ENCODE data around the gene STX10. TPM values are rescaled to one million over a fixed set of nuclear protein-coding genes. Genes with fewer than 3 reads are reported as not detected.

The STX10 gene
- total RNA-seq, 1 experiment from 2014 or later, result 56.9 TPM

- Mint-ChIP-seq H3K4me3 (no peak overlapping the region), H3K27ac (no peak overlapping the region), H3K36me3 (no peaks in the 10 kb centered on the region; the same call in none of the 2 replicates), H3K9me3 (no peaks in the 10 kb centered on the region), H3K27me3 (ENCODE audit: low read depth) (no peaks in the 10 kb centered on the region), H3K4me1 (peaks cover 9% of the 10 kb centered on the region; the same call in 1 of the 2 replicates)
- TF ChIP-seq, protein P1, sequence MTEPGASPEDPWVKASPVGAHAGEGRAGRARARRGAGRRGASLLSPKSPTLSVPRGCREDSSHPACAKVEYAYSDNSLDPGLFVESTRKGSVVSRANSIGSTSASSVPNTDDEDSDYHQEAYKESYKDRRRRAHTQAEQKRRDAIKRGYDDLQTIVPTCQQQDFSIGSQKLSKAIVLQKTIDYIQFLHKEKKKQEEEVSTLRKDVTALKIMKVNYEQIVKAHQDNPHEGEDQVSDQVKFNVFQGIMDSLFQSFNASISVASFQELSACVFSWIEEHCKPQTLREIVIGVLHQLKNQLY (CRISPR knock-in tag; IDR thresholded peaks at IDR 0.05), result no peak
- TF ChIP-seq MAX (CRISPR knock-in tag; IDR thresholded peaks at IDR 0.05) (no peak), STAT6 (CRISPR knock-in tag; conservative IDR thresholded peaks at IDR 0.05; ENCODE audit: low read depth) (no peak), ATF2 (CRISPR knock-in tag; IDR thresholded peaks at IDR 0.05; ENCODE audit: borderline replicate concordance, low read depth) (no peak), ZNF121 (CRISPR knock-in tag; IDR thresholded peaks at IDR 0.05) (no peak), ZNF138 (CRISPR knock-in tag; conservative IDR thresholded peaks at IDR 0.05) (no peak), ZNF416 (CRISPR knock-in tag; IDR thresholded peaks at IDR 0.05) (no peak), FOXP4 (CRISPR knock-in tag; IDR thresholded peaks at IDR 0.05) (no peak), ZNF281 (CRISPR knock-in tag; IDR thresholded peaks at IDR 0.05) (no peak)
- ChIA-PET CTCF (interaction anchor here (0.5 to 2.5 kb wide), 3 partner anchors 19 to 403 kb away, joined by 3 to 16 read pairs (median 5); partner anchors contain the start of genes IER2 and STX10), POLR2A (interaction anchor here (0.6 kb wide), 1 partner anchor 24 kb away, joined by 3 read pairs; no protein-coding TSS in a partner anchor)
- ATAC-seq, result no peak
- DNase-seq (ENCODE audit: low spot score), result no peak
Measured at GRCh38 chr19:13176345-13176744, 26.2 kb upstream of the STX10 start.

GRCh38 chr19:13173139-13173737 lies 23.1 kb upstream of the STX10 start:
- H3K27ac Mint-ChIP-seq, result 0 out of 2 replicates have a peak overlapping the region, but pooled peaks have one; percentile 43
- H3K4me1 Mint-ChIP-seq, result peaks cover 31% of the 10 kb centered on the region
- H3K9me3 Mint-ChIP-seq, result no peaks in the 10 kb centered on the region
- ChIA-PET POLR2A (no interaction called here), CTCF (interaction anchor here (1.0 to 1.8 kb wide), 2 partner anchors 22 to 72 kb away, joined by 3 to 15 read pairs; no protein-coding TSS in a partner anchor)
- no peak overlapping the region for H3K4me3 Mint-ChIP-seq
- ATAC-seq (no peak), DNase-seq (ENCODE audit: low spot score) (no peak)
- H3K36me3 Mint-ChIP-seq, result peaks cover 4% of the 10 kb centered on the region
- H3K27me3 Mint-ChIP-seq (ENCODE audit: low read depth), result no peaks in the 10 kb centered on the region
- TF ChIP-seq FOXK1 (CRISPR knock-in tag; IDR thresholded peaks at IDR 0.05) (no peak), NFYB (CRISPR knock-in tag; conservative IDR thresholded peaks at IDR 0.05; ENCODE audit: low read depth) (no peak), NR3C1 (CRISPR knock-in tag; conservative IDR thresholded peaks at IDR 0.05; ENCODE audit: low read depth) (no peak), PRRX2 (CRISPR knock-in tag; IDR thresholded peaks at IDR 0.05) (no peak)
- TF ChIP-seq, protein P2, sequence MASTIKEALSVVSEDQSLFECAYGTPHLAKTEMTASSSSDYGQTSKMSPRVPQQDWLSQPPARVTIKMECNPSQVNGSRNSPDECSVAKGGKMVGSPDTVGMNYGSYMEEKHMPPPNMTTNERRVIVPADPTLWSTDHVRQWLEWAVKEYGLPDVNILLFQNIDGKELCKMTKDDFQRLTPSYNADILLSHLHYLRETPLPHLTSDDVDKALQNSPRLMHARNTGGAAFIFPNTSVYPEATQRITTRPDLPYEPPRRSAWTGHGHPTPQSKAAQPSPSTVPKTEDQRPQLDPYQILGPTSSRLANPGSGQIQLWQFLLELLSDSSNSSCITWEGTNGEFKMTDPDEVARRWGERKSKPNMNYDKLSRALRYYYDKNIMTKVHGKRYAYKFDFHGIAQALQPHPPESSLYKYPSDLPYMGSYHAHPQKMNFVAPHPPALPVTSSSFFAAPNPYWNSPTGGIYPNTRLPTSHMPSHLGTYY (CRISPR knock-in tag; IDR thresholded peaks at IDR 0.05), result no peak

Data from WTC11 (cell line).